KOPT-K1 (cell line): Measurements from ENCODE around the gene SYF2.
"Not testable (repeated sequence)": the region's sequence is repeated elsewhere in the genome, so short reads cannot be mapped to it uniquely, and the experiment has no call there.

Experiments
- H3K27ac ChIP-seq: fragments of 200-600 bp; sonication (generic); 2 replicates; pipeline ENCODE4 v1.5.1; 2016; ENCODE audit warnings: antibody characterized with exemption, mild to moderate bottlenecking, low read depth, low read length; ENCODE audit not compliant: poor library complexity, severe bottlenecking
- H3K36me3 ChIP-seq: fragments of 200-600 bp; sonication (generic); 2 replicates; pipeline ENCODE4 v1.5.1; 2017; ENCODE audit warnings: antibody characterized with exemption, mild to moderate bottlenecking, low read length, moderate library complexity; ENCODE audit not compliant: insufficient read depth
- H3K9me3 ChIP-seq: fragments of 200-600 bp; sonication (generic); 2 replicates; pipeline ENCODE4 v1.5.1; 2017; ENCODE audit warnings: antibody characterized with exemption, low read length, mild to moderate bottlenecking; ENCODE audit not compliant: insufficient read depth, poor library complexity, severe bottlenecking

Gene SYF2

GRCh38 chr1:25204797-25205480 lies 27.4 kb downstream of the SYF2 start:
- Histone ChIP-seq H3K27ac (no peak overlapping the region), H3K36me3 (no peaks in the 10 kb centered on the region), H3K9me3 (no peaks in the 10 kb centered on the region)

- no peak overlapping the region for H3K27ac ChIP-seq
- no peaks in the 10 kb centered on the region for H3K9me3 ChIP-seq
- no peaks in the 10 kb centered on the region for H3K36me3 ChIP-seq
Observed at GRCh38 chr1:25201006-25201405, 31.3 kb downstream of the SYF2 start.

GRCh38 chr1:25199819-25200620 lies 32.3 kb downstream of the SYF2 start:
- H3K27ac ChIP-seq: no peak overlapping the region
- no peaks in the 10 kb centered on the region for H3K9me3 ChIP-seq
- no peaks in the 10 kb centered on the region for H3K36me3 ChIP-seq

GRCh38 chr1:25198663-25199252 lies 33.5 kb downstream of the SYF2 start:
- Histone ChIP-seq H3K36me3 (no peaks in the 10 kb centered on the region), H3K27ac (no peak overlapping the region), H3K9me3 (no peaks in the 10 kb centered on the region)

- no peak overlapping the region for H3K27ac ChIP-seq
- no peaks in the 10 kb centered on the region for H3K9me3 ChIP-seq
- no peaks in the 10 kb centered on the region for H3K36me3 ChIP-seq
Observed at GRCh38 chr1:25197982-25198662, 34.2 kb downstream of the SYF2 start.

- H3K9me3 ChIP-seq: no peaks in the 10 kb centered on the region
- H3K36me3 ChIP-seq: no peaks in the 10 kb centered on the region
- H3K27ac ChIP-seq: no peak overlapping the region
Observed at GRCh38 chr1:25197235-25197975, 34.9 kb downstream of the SYF2 start.

GRCh38 chr1:25196830-25197229 lies 35.5 kb downstream of the SYF2 start:
- Histone ChIP-seq H3K36me3 (no peaks in the 10 kb centered on the region), H3K27ac (no peak overlapping the region), H3K9me3 (no peaks in the 10 kb centered on the region)

GRCh38 chr1:25195835-25196234 lies 36.5 kb downstream of the SYF2 start:
- Histone ChIP-seq H3K27ac (no peak overlapping the region), H3K36me3 (no peaks in the 10 kb centered on the region), H3K9me3 (no peaks in the 10 kb centered on the region)

- no peaks in the 10 kb centered on the region for H3K36me3 ChIP-seq
- no peak overlapping the region for H3K27ac ChIP-seq
- no peaks in the 10 kb centered on the region for H3K9me3 ChIP-seq
Observed at GRCh38 chr1:25194572-25195020, 37.7 kb downstream of the SYF2 start.

- H3K36me3 ChIP-seq: no peaks in the 10 kb centered on the region
- H3K9me3 ChIP-seq: no peaks in the 10 kb centered on the region
Observed at GRCh38 chr1:25194054-25194453, 38.2 kb downstream of the SYF2 start.

GRCh38 chr1:25193229-25193628 lies 39.1 kb downstream of the SYF2 start:
- H3K36me3 ChIP-seq: no peaks in the 10 kb centered on the region
- H3K9me3 ChIP-seq: no peaks in the 10 kb centered on the region
- H3K27ac ChIP-seq: no peak overlapping the region

More at GRCh38 chr1:25194054-25194453, 38.2 kb downstream of the SYF2 start:
- no peak overlapping the region for H3K27ac ChIP-seq

- no peaks in the 10 kb centered on the region for H3K36me3 ChIP-seq
- no peaks in the 10 kb centered on the region for H3K9me3 ChIP-seq
- H3K27ac ChIP-seq: no peak overlapping the region
Observed at GRCh38 chr1:25192154-25192553, 40.1 kb downstream of the SYF2 start.

GRCh38 chr1:25190260-25190659 lies 42.0 kb downstream of the SYF2 start:
- Histone ChIP-seq H3K36me3 (no peaks in the 10 kb centered on the region), H3K27ac (no peak overlapping the region), H3K9me3 (no peaks in the 10 kb centered on the region)

GRCh38 chr1:25187904-25188303 lies 44.4 kb downstream of the SYF2 start:
- H3K9me3 ChIP-seq, H3K27ac ChIP-seq, H3K36me3 ChIP-seq: not testable (repeated sequence)
